K562 (cell line): ENCODE results near the gene ASB11. TPM values are rescaled to one million over a fixed set of nuclear protein-coding genes. Genes with fewer than 3 reads are reported as not detected.

ENCODE experiments used
- BCLAF1 ChIP-seq, 2 experiments: fragments of 450-650 bp in 1 of 2; IDR thresholded peaks; 2 replicates each; pipeline ENCODE4 v1.6.1; 2011 to 2017; ENCODE audit warnings: low read depth in 2 of 2, antibody characterized with exemption in 1 of 2, borderline replicate concordance in 1 of 2, low read length in 1 of 2, mild to moderate bottlenecking in 1 of 2, mixed read lengths in 1 of 2; ENCODE audit not compliant: control insufficient read depth in 1 of 2
- CHD4 ChIP-seq: fragments of 200-600 bp; sonication (generic); IDR thresholded peaks from 3 replicates; pipeline ENCODE4 v1.6.1; 2012; ENCODE audit warnings: low read depth, mild to moderate bottlenecking, mixed read lengths, low read length, inconsistent platforms; ENCODE audit not compliant: insufficient read depth, insufficient replicate concordance, poor library complexity, severe bottlenecking
- CREBBP ChIP-seq: IDR thresholded peaks from one replicate; pipeline ENCODE4 v1.6.1; 2012; ENCODE audit warnings: low read depth, mild to moderate bottlenecking, control low read depth, inconsistent platforms, low read length
- FUS ChIP-seq: fragments of 200-400 bp; formaldehyde crosslinking; optimal IDR thresholded peaks from 2 replicates; pipeline ENCODE3; 2017; ENCODE audit warnings: low read depth, low read length
- GATAD2A ChIP-seq: fragments of 450-650 bp; IDR thresholded peaks from 2 replicates; pipeline ENCODE4 v1.6.1; 2017
- MEF2A ChIP-seq: IDR thresholded peaks from 2 replicates; pipeline ENCODE4 v1.6.1; 2011; ENCODE audit warnings: low read depth, mild to moderate bottlenecking, low read length, moderate library complexity; ENCODE audit not compliant: control insufficient read depth
- MTA1 ChIP-seq: fragments of 450-650 bp; IDR thresholded peaks from 2 replicates; pipeline ENCODE4 v1.6.1; 2017; ENCODE audit warnings: borderline replicate concordance
- NR4A1 ChIP-seq, 2 experiments: fragments of 250-450 bp in 1 of 2; fragments of 450-650 bp in 1 of 2; sonication (Bioruptor Pico) in 1 of 2; IDR thresholded peaks; 2 replicates each; pipeline versions ENCODE4 v1.4.0 to v1.6.1; 2016 to 2020; ENCODE audit warnings: mild to moderate bottlenecking in 2 of 2, missing compliant biosample characterization in 1 of 2, missing genetic modification characterization in 1 of 2, moderate library complexity in 1 of 2
- PCBP1 ChIP-seq: fragments of 200-400 bp; formaldehyde crosslinking; IDR thresholded peaks from 2 replicates; pipeline ENCODE4 v1.6.1; 2018; ENCODE audit warnings: mild to moderate bottlenecking, low read depth, low read length; ENCODE audit not compliant: poor library complexity, severe bottlenecking
- PHB ChIP-seq: fragments of 250-450 bp; sonication (Bioruptor Pico); IDR thresholded peaks from 2 replicates; pipeline ENCODE4 v1.5.0; 2021
- SIRT6 ChIP-seq: IDR thresholded peaks from one replicate; pipeline ENCODE4 v1.6.1; 2012; ENCODE audit warnings: low read depth, mild to moderate bottlenecking, control low read depth, inconsistent platforms, low read length, moderate library complexity
- SMAD3 ChIP-seq: fragments of 450-650 bp; formaldehyde crosslinking; conservative IDR thresholded peaks from 2 replicates; pipeline ENCODE4 v1.4.0; 2020; ENCODE audit warnings: mild to moderate bottlenecking
- SP1 ChIP-seq: sonication (generic); formaldehyde crosslinking; IDR thresholded peaks from 2 replicates; pipeline ENCODE4 v1.8.1; 2022; ENCODE audit warnings: mild to moderate bottlenecking, missing genetic modification reagents
- SRSF1 ChIP-seq: fragments of 200-400 bp; formaldehyde crosslinking; IDR thresholded peaks from 2 replicates; pipeline ENCODE4 v1.6.1; 2017; ENCODE audit warnings: mild to moderate bottlenecking, low read depth, low read length, moderate library complexity
- TCF7 ChIP-seq: sonication (generic); IDR thresholded peaks from 2 replicates; pipeline ENCODE4 v1.6.1; 2016; ENCODE audit warnings: antibody characterized with exemption, borderline replicate concordance
- THRAP3 ChIP-seq: fragments of 450-650 bp; IDR thresholded peaks from 2 replicates; pipeline ENCODE4 v1.6.1; 2016; ENCODE audit warnings: mild to moderate bottlenecking, inconsistent platforms, borderline replicate concordance
- ZNF444 ChIP-seq: fragments of 250-450 bp; sonication (Bioruptor Pico); IDR thresholded peaks from 2 replicates; pipeline ENCODE4 v1.4.0; 2020; ENCODE audit warnings: mild to moderate bottlenecking, moderate library complexity
- ZNF561 ChIP-seq: fragments of 450-650 bp; formaldehyde crosslinking; conservative IDR thresholded peaks from 2 replicates; pipeline ENCODE4 v1.4.0; 2020; ENCODE audit warnings: mild to moderate bottlenecking, moderate library complexity
- ZNF830 ChIP-seq: fragments of 250-450 bp; sonication (Bioruptor Pico); IDR thresholded peaks from 2 replicates; pipeline ENCODE4 v1.5.0; 2021; ENCODE audit warnings: mild to moderate bottlenecking
- polyA plus RNA-seq, 8 experiments: library from polyadenylated mRNA; depleted of rRNA in 4 of 8; stranded (reverse) in 5 of 8; unstranded in 3 of 8; fragments of >200 nt; fragmentation: Nextera tagmentation in 2 of 8; fragmentation: Illumina TruSeq in 1 of 8; extraction: Ambion mirVana in 2 of 8; extraction: Trizol in 1 of 8; gene quantifications; 2 replicates each; pipeline versions ENCODE4 v1.2.1 to v1.2.3, GENCODE V29; 2011 to 2014; ENCODE audit warnings: inconsistent platforms in 1 of 8, missing spikeins in 1 of 8
- total RNA-seq, 7 experiments: library from RNA; depleted of rRNA in 6 of 7; stranded (reverse); fragments of >200 nt in 6 of 7; fragmentation: Illumina TruSeq in 2 of 7; extraction: Trizol in 2 of 7; gene quantifications; 2 replicates each; pipeline versions ENCODE4 v1.2.1 to v1.2.3, GENCODE V29; 2011 to 2021; ENCODE audit warnings: low replicate concordance in 1 of 7
- TF ChIP-seq, protein P1 (sequence below): fragments of 450-650 bp; formaldehyde crosslinking; IDR thresholded peaks from 2 replicates; pipeline ENCODE4 v1.4.0; 2020; ENCODE audit warnings: mild to moderate bottlenecking, moderate library complexity

The ASB11 gene
- total and polyA plus RNA-seq, 9 of the 15 experiments (the other 6 are each of a cell fraction or from before 2014, with no cell fraction given) = not detected

DNA sequence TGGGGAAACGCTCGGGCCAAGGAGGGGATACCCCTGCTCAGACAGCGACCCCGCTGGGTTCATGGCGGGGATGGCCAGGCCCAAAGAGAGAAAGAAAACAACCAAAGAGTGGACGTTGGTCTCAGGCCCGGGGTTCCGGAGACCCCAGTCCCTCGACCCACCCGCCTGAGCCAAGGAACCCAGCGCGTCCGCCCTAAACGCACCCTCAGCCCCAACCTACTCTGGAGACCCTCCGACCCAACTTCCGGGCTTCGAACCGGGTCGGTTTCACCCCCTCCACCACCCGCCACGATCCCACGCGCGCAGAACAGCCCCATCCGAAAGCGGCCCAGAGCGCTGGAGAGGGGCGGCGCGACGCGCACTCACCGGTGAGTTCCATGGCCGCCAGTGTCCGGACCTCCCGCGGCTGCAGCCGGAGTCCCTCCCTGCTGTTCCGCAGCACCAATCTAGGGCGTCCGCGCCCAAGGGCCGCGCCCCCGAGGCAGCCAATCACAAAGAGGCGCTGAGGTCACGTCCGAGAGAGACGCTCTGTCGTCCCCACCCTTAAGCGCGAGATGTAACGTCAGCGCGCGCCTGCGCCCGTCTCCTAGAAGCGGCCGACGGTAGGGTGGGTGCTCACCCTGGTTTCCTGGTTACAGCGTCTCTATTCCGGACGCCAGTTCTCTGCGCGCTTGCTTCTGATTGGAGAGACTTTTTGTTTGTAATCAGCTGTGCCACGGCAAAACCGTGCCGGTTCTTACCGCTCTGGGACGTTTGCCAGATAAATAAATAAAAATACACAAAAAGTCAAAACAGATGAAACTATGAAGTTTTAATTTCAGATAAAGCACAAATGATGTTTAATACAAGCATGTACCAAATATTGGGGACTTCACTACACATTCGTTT is 19.9 kb upstream of the ASB11 start, which contains the start of gene PIGA (continued):
- no peak for TF ChIP-seq THRAP3
- TF ChIP-seq NR4A1 (CRISPR knock-in tag; IDR thresholded peaks at IDR 0.05) = no peak
- no peak for TF ChIP-seq NR4A1 (tag; IDR thresholded peaks at IDR 0.05)
- no peak for TF ChIP-seq PHB
- no peak for TF ChIP-seq ZNF830 (CRISPR knock-in tag)
- TF ChIP-seq FUS = no peak
- TF ChIP-seq, protein P1, sequence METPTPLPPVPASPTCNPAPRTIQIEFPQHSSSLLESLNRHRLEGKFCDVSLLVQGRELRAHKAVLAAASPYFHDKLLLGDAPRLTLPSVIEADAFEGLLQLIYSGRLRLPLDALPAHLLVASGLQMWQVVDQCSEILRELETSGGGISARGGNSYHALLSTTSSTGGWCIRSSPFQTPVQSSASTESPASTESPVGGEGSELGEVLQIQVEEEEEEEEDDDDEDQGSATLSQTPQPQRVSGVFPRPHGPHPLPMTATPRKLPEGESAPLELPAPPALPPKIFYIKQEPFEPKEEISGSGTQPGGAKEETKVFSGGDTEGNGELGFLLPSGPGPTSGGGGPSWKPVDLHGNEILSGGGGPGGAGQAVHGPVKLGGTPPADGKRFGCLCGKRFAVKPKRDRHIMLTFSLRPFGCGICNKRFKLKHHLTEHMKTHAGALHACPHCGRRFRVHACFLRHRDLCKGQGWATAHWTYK (CRISPR knock-in tag) = no peak
- no peak for TF ChIP-seq GATAD2A
- TF ChIP-seq SIRT6 = no peak
- TF ChIP-seq ZNF561 (CRISPR knock-in tag) = no peak
- no peak for TF ChIP-seq SMAD3 (CRISPR knock-in tag)
- TF ChIP-seq CHD4 = no peak
- TF ChIP-seq MTA1 = peak; percentile 92
- no peak for TF ChIP-seq PCBP1
- no peak for TF ChIP-seq CREBBP
- TF ChIP-seq TCF7 = no peak
- TF ChIP-seq MEF2A = no peak
- no peak for TF ChIP-seq BCLAF1 (IDR thresholded peaks at IDR 0.05; ENCODE audit: borderline replicate concordance in 1 of 2, control insufficient read depth in 1 of 2, low read depth in 2 of 2, low read length in 1 of 2)
- TF ChIP-seq ZNF444 = no peak
- TF ChIP-seq SP1 (CRISPR knock-in tag) = no peak
- no peak for TF ChIP-seq SRSF1
